AG04450 (cell line): ENCODE results near the gene MS4A15. TPM values are rescaled to one million over a fixed set of nuclear protein-coding genes. Genes with fewer than 3 reads are reported as not detected.
"Not testable (repeated sequence)": the region's sequence is repeated elsewhere in the genome, so short reads cannot be mapped to it uniquely, and the experiment has no call there.

Source experiments
- CTCF ChIA-PET: fragments of 300-600, 350-600 bp; formaldehyde crosslinking; extraction: SDS; loops from one replicate; lab custom pipeline; 2022; ENCODE audit warnings: antibody characterized with exemption, inconsistent platforms; lab: Charles Lee
- POLR2A ChIA-PET: fragments of 350-600 bp; formaldehyde crosslinking; extraction: SDS; loops from one replicate; lab custom pipeline; 2021; ENCODE audit warnings: antibody characterized with exemption, inconsistent platforms; lab: Yijun Ruan, JAX
- DNase-seq: peaks from one replicate; pipeline ENCODE4 v3.0.0-alpha.2; 2011; ENCODE audit warnings: low read depth, low spot score
- H3K27ac ChIP-seq: one replicate; pipeline ENCODE4 v1.5.1; 2012; ENCODE audit warnings: low read depth, low read length, control low read depth
- H3K27me3 ChIP-seq: one replicate; pipeline ENCODE4 v1.6.0; 2012; ENCODE audit warnings: low read length; ENCODE audit not compliant: control insufficient read depth, insufficient read depth
- H3K4me3 ChIP-seq: 2 replicates; pipeline ENCODE4 v1.5.1; 2011; ENCODE audit warnings: mild to moderate bottlenecking, low read depth, low read length, control low read depth
- H3K9me3 ChIP-seq: 2 replicates; pipeline ENCODE4 v1.5.1; 2012; ENCODE audit warnings: low read length; ENCODE audit not compliant: control insufficient read depth, insufficient read depth
- CTCF ChIP-seq: IDR thresholded peaks from 2 replicates; pipeline ENCODE4 v1.5.1; 2011; ENCODE audit warnings: low read depth, low read length, control low read depth, inconsistent platforms
- polyA minus RNA-seq: library from RNA; depleted of rRNA, polyadenylated mRNA; stranded (reverse); fragments of >200 nt; gene quantifications from 2 replicates; pipeline ENCODE4 v1.2.3, GENCODE V29; 2011; rRNA and poly(A)+ RNA removed
- polyA plus RNA-seq: library from polyadenylated mRNA; depleted of rRNA; stranded (reverse); fragments of >200 nt; gene quantifications from 2 replicates; pipeline ENCODE4 v1.2.3, GENCODE V29; 2011; rRNA removed

Gene MS4A15
- polyA plus RNA-seq: not detected in 2 replicates
- polyA minus RNA-seq: not detected in 2 replicates

- H3K27ac ChIP-seq: no peak within 1 kb of the TSS
- peak; percentile 26; the same call in 1 of the 2 replicates for TF ChIP-seq CTCF
- H3K27me3 ChIP-seq: no peaks in the 10 kb centered on the region
- no peak within 1 kb of the TSS for H3K4me3 ChIP-seq
- CTCF ChIA-PET: interaction anchor here (0.6 to 1.2 kb wide), 4 partner anchors 9 to 20 kb away, joined by 3 to 6 read pairs (median 4); no protein-coding TSS in a partner anchor
- no peaks in the 10 kb centered on the region for H3K9me3 ChIP-seq
- DNase-seq: no peak
- POLR2A ChIA-PET: no interaction called here
These were observed at the start of gene MS4A15 for GRCh38 chr11:60756307-60757032. Gene MS4A15 (plus strand): TSS chr11:60756867. CDS start chr11:60763734, 6,867 bp downstream.

GRCh38 chr11:60706931-60707330, 49.7 kb upstream of the MS4A15 start:
- Histone ChIP-seq H3K27me3 (no peaks in the 10 kb centered on the region), H3K27ac (no peak overlapping the region), H3K4me3 (no peak overlapping the region), H3K9me3 (no peaks in the 10 kb centered on the region)
- CTCF ChIA-PET: no interaction called here
- no peak for DNase-seq
- POLR2A ChIA-PET: no interaction called here
- no peak for TF ChIP-seq CTCF

GRCh38 chr11:60710482-60710881, 46.2 kb upstream of the MS4A15 start:
- H3K4me3 ChIP-seq: no peak overlapping the region
- peak; percentile 6; the same call in 1 of the 2 replicates for TF ChIP-seq CTCF
- POLR2A ChIA-PET: no interaction called here
- CTCF ChIA-PET: no interaction called here
- DNase-seq: no peak
- no peak overlapping the region for H3K27ac ChIP-seq
- no peaks in the 10 kb centered on the region for H3K27me3 ChIP-seq
- H3K9me3 ChIP-seq: no peaks in the 10 kb centered on the region

- Histone ChIP-seq H3K4me3 (no peak overlapping the region), H3K27me3 (no peaks in the 10 kb centered on the region), H3K9me3 (no peaks in the 10 kb centered on the region), H3K27ac (no peak overlapping the region)
- no peak for DNase-seq
- no peak for TF ChIP-seq CTCF
- ChIA-PET POLR2A (no interaction called here), CTCF (no interaction called here)
These were observed 45.4 kb upstream of the MS4A15 start for GRCh38 chr11:60711276-60711675.

GRCh38 chr11:60713423-60713822, 43.2 kb upstream of the MS4A15 start:
- CTCF ChIA-PET: not testable (repeated sequence)

More at GRCh38 chr11:60713423-60713822, 43.2 kb upstream of the MS4A15 start:
- H3K27me3 ChIP-seq, POLR2A ChIA-PET, DNase-seq, H3K9me3 ChIP-seq, H3K27ac ChIP-seq, H3K4me3 ChIP-seq: not testable (repeated sequence)
